GM19238 (cell line): ENCODE data around the gene ITGB6.
"Not testable (repeated sequence)": the region's sequence is repeated elsewhere in the genome, so short reads cannot be mapped to it uniquely, and the experiment has no call there.

ENCODE experiments used
- DNase-seq: peaks from one replicate; pipeline ENCODE4 v3.0.0; 2011; ENCODE audit warnings: low spot score; ENCODE audit not compliant: insufficient read length

ITGB6 gene

DNA sequence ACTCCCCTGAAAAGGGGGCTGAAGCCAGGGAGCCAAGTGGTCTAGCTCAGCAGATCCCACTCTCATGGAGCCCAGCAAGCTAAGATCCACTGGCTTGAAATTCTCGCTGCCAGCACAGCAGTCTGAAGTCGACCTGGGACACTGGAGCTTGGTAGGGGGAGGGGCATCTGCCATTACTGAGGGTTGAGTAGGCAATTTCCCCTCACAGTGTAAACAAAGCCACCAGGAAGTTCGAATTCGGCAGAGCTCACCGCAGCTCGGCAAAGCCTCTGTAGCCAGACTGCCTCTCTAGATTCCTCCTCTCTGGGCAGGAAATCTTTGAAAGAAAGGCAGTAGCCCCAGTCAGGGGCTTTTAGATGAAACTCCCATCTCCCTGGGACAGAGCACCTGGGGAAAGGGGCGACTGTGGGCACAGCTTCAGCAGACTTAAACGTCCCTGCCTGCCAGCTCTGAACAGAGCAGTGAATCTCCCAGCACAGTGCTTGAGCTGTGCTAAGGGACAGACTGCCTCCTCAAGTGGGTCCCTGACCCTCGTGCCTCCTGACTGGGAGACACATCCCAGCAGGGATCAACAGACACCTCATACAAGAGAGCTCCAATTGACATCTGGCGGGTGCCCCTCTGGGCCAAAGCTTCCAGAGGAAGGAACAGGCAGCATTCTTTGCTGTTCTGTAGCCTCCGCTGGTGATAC, 18.8 kb downstream of the ITGB6 start:
- not testable (repeated sequence) for DNase-seq

DNA sequence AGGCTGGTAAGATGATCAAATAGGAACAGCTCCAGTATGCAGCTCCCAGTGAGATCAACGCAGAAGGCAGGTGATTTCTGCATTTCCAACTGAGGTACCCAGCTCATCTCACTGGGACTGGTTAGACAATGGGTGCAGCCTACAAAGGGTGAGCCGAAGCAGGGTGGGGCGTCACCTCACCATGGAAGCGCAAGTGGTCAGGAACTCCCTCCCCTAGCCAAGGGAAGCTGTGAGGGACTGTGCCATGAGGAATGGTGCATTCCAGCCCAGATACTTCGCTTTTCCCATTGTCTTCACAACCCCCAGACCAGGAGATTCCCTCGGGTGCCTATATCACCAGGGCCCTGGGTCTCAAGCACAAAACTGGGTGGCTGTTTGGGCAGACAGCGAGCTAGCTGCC, 19.4 kb downstream of the ITGB6 start:
- DNase-seq: not testable (repeated sequence)

- no peak for DNase-seq
Observed at GRCh38 chr2:160180172-160180571, 19.9 kb downstream of the ITGB6 start.

GRCh38 chr2:160175169-160176134, 24.6 kb downstream of the ITGB6 start:
- DNase-seq: no peak

DNA sequence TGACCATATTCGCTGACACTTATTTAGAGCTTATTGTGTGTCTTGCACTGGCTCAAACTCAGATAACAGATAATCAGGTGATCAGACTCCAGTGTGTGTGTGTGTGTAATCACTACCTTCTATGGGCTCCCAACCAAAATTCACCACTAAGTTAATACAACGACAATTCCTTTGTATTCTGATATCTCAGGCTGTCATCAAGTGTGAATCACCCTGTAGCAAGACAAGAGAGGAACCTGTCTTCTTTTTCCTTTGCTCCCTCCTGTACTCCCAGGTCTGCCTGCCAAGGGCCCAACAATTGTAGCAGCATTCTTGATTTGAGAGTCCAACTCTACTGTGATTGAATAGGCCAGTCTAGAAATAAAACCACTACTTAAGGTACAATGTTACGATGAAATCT, 25.8 kb downstream of the ITGB6 start:
- no peak for DNase-seq

GRCh38 chr2:160169988-160170387, 30.1 kb downstream of the ITGB6 start:
- no peak for DNase-seq

GRCh38 chr2:160169471-160169870, 30.6 kb downstream of the ITGB6 start:
- DNase-seq: no peak

- no peak for DNase-seq
Observed at GRCh38 chr2:160168878-160169277, 31.2 kb downstream of the ITGB6 start.

DNA sequence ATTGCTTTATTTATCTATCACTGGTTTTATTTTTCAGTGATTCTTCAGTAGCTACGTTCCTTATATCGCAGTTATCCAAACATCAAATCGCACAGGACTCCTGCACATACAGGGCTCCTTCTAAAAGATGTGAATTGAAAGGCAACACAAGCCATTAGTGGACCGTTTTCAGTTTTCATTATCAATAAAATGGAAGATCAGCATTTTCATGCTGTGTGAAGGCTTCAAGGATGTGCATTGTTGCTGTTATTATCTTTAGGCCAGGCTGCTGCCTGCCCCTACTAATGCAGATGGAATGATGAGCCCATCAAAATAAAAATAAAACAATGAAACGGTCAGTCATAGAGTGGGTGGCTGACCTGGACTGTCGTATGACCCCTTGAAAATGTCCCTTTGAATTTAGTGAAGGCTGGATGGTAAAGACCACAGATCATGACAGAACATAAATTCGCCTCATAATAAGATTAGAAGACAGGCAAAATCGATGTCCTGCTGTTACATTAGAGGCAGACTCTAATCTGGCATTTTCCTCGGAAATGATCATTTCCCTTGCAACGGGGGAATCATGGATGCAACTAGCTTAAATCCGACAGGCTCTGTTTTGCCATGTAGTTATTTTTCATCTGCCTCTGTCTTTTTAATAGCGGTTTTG, 32.9 kb downstream of the ITGB6 start:
- DNase-seq: no peak

GRCh38 chr2:160165996-160166395, 34.1 kb downstream of the ITGB6 start:
- DNase-seq: no peak

- no peak for DNase-seq
Observed at GRCh38 chr2:160165081-160165480, 35.0 kb downstream of the ITGB6 start.

DNA sequence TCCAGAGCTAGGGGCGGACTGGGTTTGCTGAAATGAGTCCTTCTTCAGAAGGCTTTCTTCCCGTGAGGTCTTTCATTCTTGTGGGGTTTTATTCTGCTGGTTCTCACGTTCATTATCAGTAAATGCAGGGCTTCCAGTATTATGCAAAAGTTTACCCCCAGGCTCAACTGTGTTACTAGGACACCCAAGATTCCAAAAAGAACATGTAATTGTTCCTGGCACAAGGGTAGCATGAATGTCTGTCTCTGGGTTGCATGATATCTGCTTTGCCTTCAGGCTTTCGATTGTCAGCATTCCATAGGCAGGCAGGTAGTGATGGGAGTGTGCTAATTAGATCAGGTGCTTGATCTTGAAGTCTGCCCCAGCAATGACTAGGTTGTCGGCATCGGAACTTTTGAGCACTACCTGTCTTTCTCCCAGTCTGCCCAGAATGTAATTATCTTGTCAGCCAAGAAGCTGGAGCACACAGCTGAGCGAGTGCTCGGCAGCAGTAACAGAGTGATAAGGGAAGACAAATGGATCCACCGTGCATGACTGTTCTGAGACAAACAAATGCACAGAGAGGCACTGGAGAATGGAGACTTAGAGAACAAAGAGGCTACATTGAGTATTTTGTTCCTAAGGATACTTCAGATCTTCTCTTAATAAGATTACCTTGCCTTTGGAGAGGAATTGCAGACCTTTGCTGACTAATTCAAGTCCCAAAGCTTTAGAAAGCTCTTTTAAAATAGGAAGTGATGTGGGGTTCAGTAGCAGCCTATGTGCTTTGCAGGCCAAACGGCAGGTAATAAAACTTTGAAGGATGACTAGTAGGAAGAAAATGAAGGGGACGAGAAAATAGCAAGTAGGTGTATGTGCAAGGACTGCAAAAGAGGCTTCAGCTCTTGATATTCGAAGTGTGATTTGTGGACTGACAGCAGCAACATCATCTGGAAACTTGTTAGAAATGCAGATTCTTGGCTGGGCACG, 41.9 kb downstream of the ITGB6 start:
- DNase-seq: no peak

GRCh38 chr2:160156665-160157064, 43.4 kb downstream of the ITGB6 start:
- DNase-seq: no peak

DNA sequence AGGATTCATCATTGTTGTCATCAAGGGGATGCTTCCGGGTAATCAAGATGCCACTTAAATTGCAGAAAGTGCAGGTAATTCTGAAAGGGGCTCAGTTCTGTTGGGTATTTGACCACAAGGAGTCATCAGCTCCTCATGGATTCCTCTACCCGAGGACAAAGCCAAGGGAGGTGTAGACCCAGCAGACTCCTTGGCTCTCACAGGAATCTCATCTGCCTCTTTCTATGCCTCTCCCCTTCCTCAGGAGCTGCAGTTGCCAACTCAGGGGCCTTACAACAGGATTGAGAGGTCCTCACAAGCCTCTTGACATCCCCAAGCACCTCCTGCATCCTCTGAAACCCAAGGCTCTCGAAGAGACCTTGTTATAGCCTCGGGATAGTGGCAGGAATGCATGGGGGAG, 44.0 kb downstream of the ITGB6 start:
- no peak for DNase-seq

DNA sequence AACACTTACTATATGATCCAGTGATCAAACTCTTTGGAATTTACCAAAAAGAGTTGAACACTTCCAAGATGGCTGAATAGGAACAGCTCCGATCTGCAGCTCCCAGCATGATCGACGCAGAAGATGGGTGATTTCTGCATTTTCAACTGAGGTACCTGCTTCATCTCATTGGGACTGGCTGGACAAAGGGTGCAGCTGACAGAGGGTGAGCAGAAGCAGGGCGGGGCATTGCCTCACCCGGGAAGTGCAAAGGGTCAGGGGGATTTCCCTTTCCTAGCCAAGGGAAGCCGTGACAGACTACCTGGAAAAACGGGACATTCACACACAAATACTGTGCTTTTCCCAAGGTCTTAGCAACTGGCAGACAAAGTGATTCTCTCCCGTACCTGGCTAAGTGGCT, 51.7 kb downstream of the ITGB6 start:
- not testable (repeated sequence) for DNase-seq

GRCh38 chr2:160145471-160145870, 54.6 kb downstream of the ITGB6 start:
- DNase-seq: no peak

DNA sequence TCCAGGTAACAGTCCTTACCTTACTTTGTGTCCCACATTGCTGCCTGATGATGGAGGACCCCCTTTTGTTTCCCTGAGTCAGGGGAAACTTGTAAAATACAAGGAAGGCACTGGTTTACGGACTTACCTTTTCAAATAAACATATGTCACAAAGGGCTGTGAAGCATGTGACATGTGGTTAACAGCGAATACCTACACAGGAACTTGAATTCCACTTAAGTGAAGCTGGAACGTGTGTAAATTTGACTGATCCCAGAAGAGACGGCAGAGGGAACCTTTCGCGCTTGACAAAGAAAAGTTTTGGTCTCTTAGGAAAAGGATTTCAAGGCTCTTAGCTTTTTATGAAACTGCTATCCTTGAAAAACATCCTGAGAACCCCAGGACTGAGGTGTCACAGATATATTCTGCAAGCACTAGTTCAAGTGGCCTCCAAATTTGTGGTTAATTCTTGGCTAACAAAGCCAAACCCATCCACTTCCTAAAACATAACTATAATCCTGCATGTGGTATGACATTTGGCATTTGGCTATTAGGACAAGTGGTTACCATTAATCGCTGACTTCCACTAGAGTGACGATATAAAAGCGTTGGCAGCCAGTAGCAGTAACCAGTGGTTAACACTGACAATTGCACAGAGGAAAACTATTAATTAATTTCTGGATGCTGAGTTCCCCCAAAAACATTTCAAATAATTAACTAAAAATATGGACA, 55.6 kb downstream of the ITGB6 start:
- DNase-seq: no peak

DNA sequence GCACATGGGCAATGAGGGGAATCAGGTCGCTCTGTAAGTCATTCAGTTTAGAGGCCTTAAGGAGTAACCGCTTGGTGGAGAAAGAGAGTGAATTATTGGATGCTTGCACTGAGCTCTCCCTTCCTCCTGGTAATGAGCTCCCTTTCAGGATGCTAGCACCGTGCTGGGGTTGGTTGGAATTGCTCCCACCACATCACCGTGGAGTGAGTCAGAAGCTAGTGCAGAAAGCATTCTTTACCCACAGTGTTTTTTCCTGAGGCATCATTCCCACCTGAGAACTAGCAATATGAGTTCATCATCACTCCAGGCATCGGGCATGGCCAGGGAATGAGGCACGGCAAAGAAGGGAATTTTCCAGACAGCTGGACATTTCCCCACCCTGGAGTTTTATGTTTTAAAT, 57.6 kb downstream of the ITGB6 start:
- DNase-seq: no peak

DNA sequence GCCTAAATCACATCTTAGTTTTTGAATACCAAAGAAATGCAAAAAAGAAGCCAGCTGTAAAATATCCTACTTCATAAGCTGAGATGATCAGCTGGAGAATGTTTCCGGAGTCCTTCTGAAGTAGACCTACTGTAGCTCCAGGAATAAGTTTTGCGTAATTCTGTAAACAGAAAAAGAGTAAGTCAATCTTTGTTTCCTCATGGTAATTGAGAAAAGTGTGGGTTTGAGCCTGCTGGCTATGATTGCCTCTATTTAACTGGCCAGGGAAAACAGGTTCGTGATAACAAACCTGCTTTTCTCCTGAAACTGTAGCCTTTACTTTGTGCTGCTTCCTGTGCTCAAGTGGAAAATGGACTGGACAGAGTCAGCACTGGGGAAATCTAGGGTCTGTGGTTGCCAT, 58.2 kb downstream of the ITGB6 start:
- DNase-seq: no peak

GRCh38 chr2:160141419-160141818, 58.7 kb downstream of the ITGB6 start:
- DNase-seq: no peak
